ENCODE results near the gene PEF1.

The PEF1 gene

GRCh38 chr1:31581821-31582810, 62.6 kb downstream of the PEF1 start:
- TF ChIP-seq CTCF (IDR thresholded peaks at IDR 0.05; ENCODE audit: low read depth, low read length): no peak
- DNase-seq (ENCODE audit: extremely low read depth, low read depth): no peak

GRCh38 chr1:31580891-31581603, 63.6 kb downstream of the PEF1 start:
- no peak for TF ChIP-seq CTCF (IDR thresholded peaks at IDR 0.05; ENCODE audit: low read depth, low read length)
- DNase-seq (ENCODE audit: extremely low read depth, low read depth): no peak

GRCh38 chr1:31580513-31580870, 64.2 kb downstream of the PEF1 start:
- TF ChIP-seq CTCF (IDR thresholded peaks at IDR 0.05; ENCODE audit: low read depth, low read length): no peak
- no peak for DNase-seq (ENCODE audit: extremely low read depth, low read depth)
